NB4 (cell line): ENCODE measurements around the gene WNT6.

Experiments
- MAX ChIP-seq: IDR thresholded peaks from 2 replicates; pipeline ENCODE4 v1.6.1; 2011; ENCODE audit warnings: low read depth, low read length
- MYC ChIP-seq: IDR thresholded peaks from 2 replicates; pipeline ENCODE4 v1.6.1; 2011; ENCODE audit warnings: low read depth, low read length
- POLR2A ChIP-seq: IDR thresholded peaks from 2 replicates; pipeline ENCODE4 v1.6.1; 2011; ENCODE audit warnings: mild to moderate bottlenecking; ENCODE audit not compliant: insufficient read length; ENCODE audit errors: extremely low read depth
- TF ChIP-seq, protein P1 (sequence below): IDR thresholded peaks from one replicate; pipeline ENCODE4 v1.5.1; 2012; ENCODE audit warnings: low read depth, low read length

GRCh38 chr2:218854860-218855259, 4.7 kb upstream of the WNT6 start:
- TF ChIP-seq, protein P1, sequence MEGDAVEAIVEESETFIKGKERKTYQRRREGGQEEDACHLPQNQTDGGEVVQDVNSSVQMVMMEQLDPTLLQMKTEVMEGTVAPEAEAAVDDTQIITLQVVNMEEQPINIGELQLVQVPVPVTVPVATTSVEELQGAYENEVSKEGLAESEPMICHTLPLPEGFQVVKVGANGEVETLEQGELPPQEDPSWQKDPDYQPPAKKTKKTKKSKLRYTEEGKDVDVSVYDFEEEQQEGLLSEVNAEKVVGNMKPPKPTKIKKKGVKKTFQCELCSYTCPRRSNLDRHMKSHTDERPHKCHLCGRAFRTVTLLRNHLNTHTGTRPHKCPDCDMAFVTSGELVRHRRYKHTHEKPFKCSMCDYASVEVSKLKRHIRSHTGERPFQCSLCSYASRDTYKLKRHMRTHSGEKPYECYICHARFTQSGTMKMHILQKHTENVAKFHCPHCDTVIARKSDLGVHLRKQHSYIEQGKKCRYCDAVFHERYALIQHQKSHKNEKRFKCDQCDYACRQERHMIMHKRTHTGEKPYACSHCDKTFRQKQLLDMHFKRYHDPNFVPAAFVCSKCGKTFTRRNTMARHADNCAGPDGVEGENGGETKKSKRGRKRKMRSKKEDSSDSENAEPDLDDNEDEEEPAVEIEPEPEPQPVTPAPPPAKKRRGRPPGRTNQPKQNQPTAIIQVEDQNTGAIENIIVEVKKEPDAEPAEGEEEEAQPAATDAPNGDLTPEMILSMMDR = no peak
- TF ChIP-seq MAX = no peak
- no peak for TF ChIP-seq POLR2A
- TF ChIP-seq MYC = no peak
